ENCODE results near the gene CDYL.

The CDYL gene

GRCh38 chr6:4907602-4908001 is 131.4 kb downstream of the CDYL start:
- H3K27ac ChIP-seq, result no peak overlapping the region
- no peaks in the 10 kb centered on the region for H3K27me3 ChIP-seq
- H3K4me1 ChIP-seq (ENCODE audit: control insufficient read depth in 1 of 2, insufficient read depth in 1 of 2, low read depth in 1 of 2, low read length in 1 of 2), result peaks cover 0 to 10% of the 10 kb centered on the region in 2 experiments
- H3K4me3 ChIP-seq (ENCODE audit: low read depth in 1 of 2, low read length in 1 of 2), result no peak overlapping the region
- no peak for TF ChIP-seq CTCF (IDR thresholded peaks at IDR 0.05)
- no peaks in the 10 kb centered on the region for H3K9me3 ChIP-seq
- no peaks in the 10 kb centered on the region for H3K36me3 ChIP-seq

GRCh38 chr6:4908062-4908461 is 131.9 kb downstream of the CDYL start:
- Histone ChIP-seq H3K27ac (no peak overlapping the region), H3K4me1 (ENCODE audit: control insufficient read depth in 1 of 2, insufficient read depth in 1 of 2, low read depth in 1 of 2, low read length in 1 of 2) (peaks cover 0 to 10% of the 10 kb centered on the region in 2 experiments), H3K27me3 (no peaks in the 10 kb centered on the region), H3K4me3 (ENCODE audit: low read depth in 1 of 2, low read length in 1 of 2) (no peak overlapping the region), H3K36me3 (no peaks in the 10 kb centered on the region), H3K9me3 (no peaks in the 10 kb centered on the region)
- TF ChIP-seq CTCF (IDR thresholded peaks at IDR 0.05), result no peak

DNA sequence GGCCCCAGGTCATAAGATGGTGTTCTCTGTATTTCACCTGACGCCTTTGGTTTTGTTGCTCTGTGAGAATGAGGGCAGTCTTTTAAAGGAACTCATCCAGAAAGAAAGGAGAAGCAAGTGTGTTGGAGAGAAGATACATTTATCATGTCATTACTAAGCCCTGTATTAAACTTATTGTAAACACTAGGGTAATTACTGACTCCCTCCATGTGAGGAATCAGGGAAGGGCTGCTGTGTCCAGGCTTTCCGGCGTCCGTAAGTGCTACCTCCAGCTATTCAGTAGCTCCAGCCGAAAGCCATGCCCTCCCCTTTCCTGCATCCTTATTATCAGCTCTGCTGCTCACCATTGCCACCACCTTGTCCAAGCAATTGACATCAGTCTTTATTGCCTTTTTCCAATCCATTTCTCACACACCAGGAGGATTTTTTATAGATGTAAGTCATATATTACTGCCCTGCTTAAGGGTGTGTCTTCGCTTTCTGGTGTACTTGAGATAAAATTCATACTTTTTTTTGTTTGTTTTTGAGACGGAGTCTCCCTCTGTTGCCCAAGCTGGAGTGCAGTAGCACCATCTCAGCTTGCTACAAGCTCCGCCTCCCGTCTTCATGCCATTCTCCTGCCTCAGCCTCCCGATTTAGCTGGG is 133.0 kb downstream of the CDYL start:
- Histone ChIP-seq H3K27ac (no peak overlapping the region), H3K27me3 (no peaks in the 10 kb centered on the region), H3K4me1 (ENCODE audit: control insufficient read depth in 1 of 2, insufficient read depth in 1 of 2, low read depth in 1 of 2, low read length in 1 of 2) (peaks cover 0 to 10% of the 10 kb centered on the region in 2 experiments)

GRCh38 chr6:4910037-4910760 is 134.0 kb downstream of the CDYL start:
- Histone ChIP-seq H3K4me3 (ENCODE audit: low read depth in 1 of 2, low read length in 1 of 2) (no peak overlapping the region), H3K9me3 (no peaks in the 10 kb centered on the region), H3K27me3 (no peaks in the 10 kb centered on the region), H3K27ac (no peak overlapping the region), H3K36me3 (no peaks in the 10 kb centered on the region), H3K4me1 (ENCODE audit: control insufficient read depth in 1 of 2, insufficient read depth in 1 of 2, low read depth in 1 of 2, low read length in 1 of 2) (peaks cover 0 to 10% of the 10 kb centered on the region in 2 experiments)
- no peak for TF ChIP-seq CTCF (IDR thresholded peaks at IDR 0.05)

More for the DNA sequence above, 133.0 kb downstream of the CDYL start:
- Histone ChIP-seq H3K9me3 (no peaks in the 10 kb centered on the region), H3K4me3 (ENCODE audit: low read depth in 1 of 2, low read length in 1 of 2) (no peak overlapping the region), H3K36me3 (no peaks in the 10 kb centered on the region)
- TF ChIP-seq CTCF (IDR thresholded peaks at IDR 0.05), result no peak

DNA sequence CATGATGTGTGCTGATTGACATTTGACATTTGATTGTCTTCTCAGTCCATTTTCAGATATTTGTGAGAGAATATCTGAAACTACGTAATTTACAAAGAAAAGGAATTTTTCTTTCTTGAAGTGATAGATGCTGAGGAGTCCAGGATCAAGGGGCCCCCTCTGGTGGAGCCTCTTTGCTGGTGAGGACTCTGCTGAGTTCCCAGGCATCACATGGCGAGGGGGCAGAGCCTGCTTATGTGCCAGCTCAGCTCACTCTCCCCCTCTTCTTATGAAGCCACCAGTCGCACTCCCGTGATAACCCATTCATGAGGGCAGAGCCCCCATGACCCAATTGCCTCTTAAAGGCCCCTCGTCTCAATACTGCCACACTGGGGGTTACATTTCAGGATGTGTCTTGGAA is 136.4 kb downstream of the CDYL start:
- no peaks in the 10 kb centered on the region for H3K36me3 ChIP-seq
- H3K4me3 ChIP-seq (ENCODE audit: low read depth in 1 of 2, low read length in 1 of 2), result no peak overlapping the region
- H3K27ac ChIP-seq, result no peak overlapping the region
- no peaks in the 10 kb centered on the region for H3K4me1 ChIP-seq (ENCODE audit: control insufficient read depth in 1 of 2, insufficient read depth in 1 of 2, low read depth in 1 of 2, low read length in 1 of 2)
- H3K27me3 ChIP-seq, result no peaks in the 10 kb centered on the region
- TF ChIP-seq CTCF (IDR thresholded peaks at IDR 0.05), result no peak
- H3K9me3 ChIP-seq, result no peaks in the 10 kb centered on the region

Data from neutrophil (primary cell).